IPS-18a (cell line): ENCODE data around the gene SETD3.

ENCODE experiments used
- H3K27ac ChIP-seq: one replicate; pipeline ENCODE4 v1.5.1; 2013; ENCODE audit warnings: low read length
- H3K27me3 ChIP-seq: one replicate; pipeline ENCODE4 v1.6.1; 2013; ENCODE audit warnings: mild to moderate bottlenecking, low read length; ENCODE audit not compliant: control insufficient read depth, insufficient read depth
- H3K36me3 ChIP-seq: one replicate; pipeline ENCODE4 v1.6.1; 2013; ENCODE audit warnings: low read depth, low read length; ENCODE audit not compliant: control insufficient read depth
- H3K4me1 ChIP-seq: one replicate; pipeline ENCODE4 v1.6.1; 2013; ENCODE audit warnings: low read depth, low read length; ENCODE audit not compliant: control insufficient read depth
- H3K4me3 ChIP-seq: one replicate; pipeline ENCODE4 v1.5.1; 2013; ENCODE audit warnings: low read length
- H3K9ac ChIP-seq: one replicate; pipeline ENCODE4 v1.6.1; 2013; ENCODE audit warnings: mild to moderate bottlenecking, low read length, moderate library complexity
- H3K9me3 ChIP-seq: one replicate; pipeline ENCODE4 v1.6.1; 2013; ENCODE audit warnings: low read depth, low read length; ENCODE audit not compliant: control insufficient read depth

SETD3 gene

GRCh38 chr14:99515301-99516155 lies 34.9 kb upstream of the SETD3 start:
- Histone ChIP-seq H3K27ac (no peak overlapping the region), H3K4me1 (no peaks in the 10 kb centered on the region)

GRCh38 chr14:99514552-99515300 lies 34.1 kb upstream of the SETD3 start:
- Histone ChIP-seq H3K4me3 (no peak overlapping the region), H3K27me3 (no peaks in the 10 kb centered on the region), H3K27ac (no peak overlapping the region), H3K9me3 (no peaks in the 10 kb centered on the region), H3K9ac (no peak overlapping the region), H3K4me1 (no peaks in the 10 kb centered on the region), H3K36me3 (peaks cover 7% of the 10 kb centered on the region)

More at GRCh38 chr14:99515301-99516155, 34.9 kb upstream of the SETD3 start:
- Histone ChIP-seq H3K9me3 (no peaks in the 10 kb centered on the region), H3K27me3 (no peaks in the 10 kb centered on the region), H3K36me3 (peaks cover 7% of the 10 kb centered on the region), H3K9ac (no peak overlapping the region), H3K4me3 (no peak overlapping the region)

- Histone ChIP-seq H3K27me3 (no peaks in the 10 kb centered on the region), H3K4me1 (no peaks in the 10 kb centered on the region), H3K36me3 (peaks cover 7% of the 10 kb centered on the region), H3K9ac (no peak overlapping the region), H3K4me3 (no peak overlapping the region), H3K27ac (no peak overlapping the region), H3K9me3 (no peaks in the 10 kb centered on the region)
Observed at GRCh38 chr14:99513946-99514551, 33.4 kb upstream of the SETD3 start.

GRCh38 chr14:99513183-99513694 lies 32.6 kb upstream of the SETD3 start:
- H3K9me3 ChIP-seq, result no peaks in the 10 kb centered on the region
- H3K9ac ChIP-seq, result no peak overlapping the region
- no peak overlapping the region for H3K27ac ChIP-seq
- H3K4me3 ChIP-seq, result no peak overlapping the region
- no peaks in the 10 kb centered on the region for H3K27me3 ChIP-seq
- H3K36me3 ChIP-seq, result peaks cover 15% of the 10 kb centered on the region
- no peaks in the 10 kb centered on the region for H3K4me1 ChIP-seq

GRCh38 chr14:99512571-99513182 lies 32.0 kb upstream of the SETD3 start:
- Histone ChIP-seq H3K9me3 (no peaks in the 10 kb centered on the region), H3K27ac (no peak overlapping the region), H3K4me1 (no peaks in the 10 kb centered on the region), H3K27me3 (no peaks in the 10 kb centered on the region), H3K36me3 (peaks cover 21% of the 10 kb centered on the region), H3K4me3 (no peak overlapping the region), H3K9ac (no peak overlapping the region)

- Histone ChIP-seq H3K27me3 (no peaks in the 10 kb centered on the region), H3K9me3 (no peaks in the 10 kb centered on the region), H3K27ac (no peak overlapping the region), H3K4me3 (no peak overlapping the region), H3K36me3 (peaks cover 27% of the 10 kb centered on the region), H3K4me1 (no peaks in the 10 kb centered on the region), H3K9ac (no peak overlapping the region)
Observed at GRCh38 chr14:99512110-99512449, 31.4 kb upstream of the SETD3 start.

- H3K36me3 ChIP-seq, result peaks cover 32% of the 10 kb centered on the region
- no peaks in the 10 kb centered on the region for H3K4me1 ChIP-seq
- no peak overlapping the region for H3K4me3 ChIP-seq
- H3K9me3 ChIP-seq, result no peaks in the 10 kb centered on the region
- H3K9ac ChIP-seq, result no peak overlapping the region
- no peak overlapping the region for H3K27ac ChIP-seq
- no peaks in the 10 kb centered on the region for H3K27me3 ChIP-seq
Observed at GRCh38 chr14:99511421-99512109, 30.9 kb upstream of the SETD3 start.

GRCh38 chr14:99510556-99511139 lies 30.0 kb upstream of the SETD3 start:
- H3K36me3 ChIP-seq, result peaks cover 41% of the 10 kb centered on the region
- H3K27me3 ChIP-seq, result no peaks in the 10 kb centered on the region
- H3K4me3 ChIP-seq, result no peak overlapping the region
- H3K9ac ChIP-seq, result no peak overlapping the region
- H3K27ac ChIP-seq, result no peak overlapping the region
- H3K4me1 ChIP-seq, result no peaks in the 10 kb centered on the region
- no peaks in the 10 kb centered on the region for H3K9me3 ChIP-seq

GRCh38 chr14:99509871-99510555 lies 29.4 kb upstream of the SETD3 start:
- Histone ChIP-seq H3K9me3 (no peaks in the 10 kb centered on the region), H3K27ac (no peak overlapping the region), H3K4me3 (no peak overlapping the region), H3K9ac (no peak overlapping the region), H3K36me3 (peaks cover 47% of the 10 kb centered on the region), H3K4me1 (no peaks in the 10 kb centered on the region), H3K27me3 (no peaks in the 10 kb centered on the region)

GRCh38 chr14:99508896-99509629 lies 28.4 kb upstream of the SETD3 start:
- Histone ChIP-seq H3K36me3 (peaks cover 51% of the 10 kb centered on the region), H3K27ac (no peak overlapping the region), H3K9ac (no peak overlapping the region), H3K4me1 (no peaks in the 10 kb centered on the region), H3K9me3 (no peaks in the 10 kb centered on the region), H3K4me3 (no peak overlapping the region), H3K27me3 (no peaks in the 10 kb centered on the region)
